ENCODE results near the gene TLX1. TPM values are rescaled to one million over a fixed set of nuclear protein-coding genes. Genes with fewer than 3 reads are reported as not detected.

The TLX1 gene
- total RNA-seq, 1 donor from 2014 or later, result not detected

DNA sequence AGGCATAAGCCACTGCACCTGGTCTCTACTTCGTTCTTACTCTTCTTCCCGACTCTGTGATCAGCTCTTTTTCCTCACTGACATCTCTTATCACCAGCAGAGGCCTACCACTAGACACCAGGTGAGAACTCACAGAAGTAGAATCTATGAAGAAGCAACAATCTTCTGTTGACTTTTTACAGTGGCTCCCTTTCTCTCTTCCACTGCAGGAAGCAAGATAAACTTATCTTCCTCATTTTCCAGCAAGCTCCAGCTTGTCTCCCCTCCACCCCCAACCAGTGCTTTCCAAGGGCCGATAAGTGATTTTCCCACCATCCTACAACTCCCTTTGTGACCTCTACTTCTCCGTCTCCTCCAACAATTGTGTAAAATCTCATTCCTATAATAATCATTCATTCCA is 45.5 kb downstream of the TLX1 start:
- Histone ChIP-seq H3K36me3 (no peaks in the 10 kb centered on the region), H3K4me1 (no peaks in the 10 kb centered on the region), H3K27ac (no peak overlapping the region), H3K27me3 (peaks cover 33% of the 10 kb centered on the region), H3K9me3 (peaks cover 13% of the 10 kb centered on the region), H3K4me3 (no peak overlapping the region)
- ATAC-seq (no peak), DNase-seq (no peak)
- intact Hi-C loops (cut with DNase I), result no loop called here
- TF ChIP-seq, protein P1, sequence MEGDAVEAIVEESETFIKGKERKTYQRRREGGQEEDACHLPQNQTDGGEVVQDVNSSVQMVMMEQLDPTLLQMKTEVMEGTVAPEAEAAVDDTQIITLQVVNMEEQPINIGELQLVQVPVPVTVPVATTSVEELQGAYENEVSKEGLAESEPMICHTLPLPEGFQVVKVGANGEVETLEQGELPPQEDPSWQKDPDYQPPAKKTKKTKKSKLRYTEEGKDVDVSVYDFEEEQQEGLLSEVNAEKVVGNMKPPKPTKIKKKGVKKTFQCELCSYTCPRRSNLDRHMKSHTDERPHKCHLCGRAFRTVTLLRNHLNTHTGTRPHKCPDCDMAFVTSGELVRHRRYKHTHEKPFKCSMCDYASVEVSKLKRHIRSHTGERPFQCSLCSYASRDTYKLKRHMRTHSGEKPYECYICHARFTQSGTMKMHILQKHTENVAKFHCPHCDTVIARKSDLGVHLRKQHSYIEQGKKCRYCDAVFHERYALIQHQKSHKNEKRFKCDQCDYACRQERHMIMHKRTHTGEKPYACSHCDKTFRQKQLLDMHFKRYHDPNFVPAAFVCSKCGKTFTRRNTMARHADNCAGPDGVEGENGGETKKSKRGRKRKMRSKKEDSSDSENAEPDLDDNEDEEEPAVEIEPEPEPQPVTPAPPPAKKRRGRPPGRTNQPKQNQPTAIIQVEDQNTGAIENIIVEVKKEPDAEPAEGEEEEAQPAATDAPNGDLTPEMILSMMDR (IDR thresholded peaks at IDR 0.05), result no peak

DNA sequence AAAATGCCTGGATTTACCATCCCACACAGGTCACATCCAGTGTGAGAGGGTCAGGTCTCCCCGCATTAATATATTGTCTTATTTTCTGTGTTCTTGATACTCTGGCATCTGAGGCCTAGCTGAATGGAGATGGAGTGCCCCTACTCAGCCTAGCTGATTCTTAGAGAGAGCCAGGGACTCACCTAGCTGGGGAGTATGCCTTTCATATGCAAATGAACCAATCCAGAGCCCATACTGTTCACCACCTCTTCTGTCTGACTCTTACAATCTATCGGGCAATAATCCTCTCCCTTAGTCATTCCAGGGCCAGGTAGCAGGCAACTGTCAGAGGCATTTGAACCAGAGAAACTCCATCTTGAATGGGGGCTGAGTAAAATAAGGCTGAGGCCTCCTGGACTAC is 51.8 kb downstream of the TLX1 start:
- DNase-seq (no peak), ATAC-seq (no peak)
- intact Hi-C loops (cut with DNase I), result no loop called here
- H3K36me3 ChIP-seq, result no peaks in the 10 kb centered on the region
- no peak overlapping the region for H3K27ac ChIP-seq
- no peaks in the 10 kb centered on the region for H3K4me1 ChIP-seq
- TF ChIP-seq, protein P1 (IDR thresholded peaks at IDR 0.05), result no peak
- no peak overlapping the region for H3K4me3 ChIP-seq
- no peaks in the 10 kb centered on the region for H3K9me3 ChIP-seq
- H3K27me3 ChIP-seq, result peaks cover 10% of the 10 kb centered on the region

DNA sequence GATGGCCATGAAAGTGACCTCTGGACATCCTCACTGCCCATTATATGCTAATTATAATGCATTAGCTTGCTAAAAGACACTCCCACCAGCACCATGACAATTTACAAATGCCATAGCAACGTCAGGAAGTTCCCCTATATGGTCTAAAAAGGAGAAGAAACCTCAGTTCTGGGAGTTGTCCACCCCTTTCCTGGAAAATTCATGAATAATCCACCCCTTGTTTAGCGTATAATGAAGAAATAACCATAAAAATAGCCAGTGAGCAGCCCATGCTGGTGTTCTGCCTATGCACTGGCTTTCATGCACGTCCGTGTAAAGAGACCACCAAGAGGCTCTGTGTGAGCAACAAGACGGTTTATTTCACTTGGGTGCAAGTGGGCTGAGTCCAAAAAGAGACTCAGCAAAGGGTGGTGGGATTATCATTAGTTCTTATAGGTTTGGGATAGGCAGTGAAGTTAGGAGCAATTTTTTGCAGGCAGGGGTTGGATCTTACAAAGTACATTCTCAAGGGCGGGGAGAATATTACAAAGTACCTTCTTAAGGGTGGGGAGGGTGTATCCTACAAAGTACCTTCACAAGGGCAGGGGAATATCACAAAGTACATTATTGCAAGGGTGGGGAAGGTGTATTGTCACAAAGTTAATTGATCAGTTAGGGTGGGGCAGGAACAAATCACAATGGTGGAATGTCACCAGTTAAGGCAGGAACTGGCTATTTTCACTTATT is 52.5 kb downstream of the TLX1 start:
- TF ChIP-seq, protein P1 (IDR thresholded peaks at IDR 0.05), result no peak
- DNase-seq (no peak), ATAC-seq (no peak)
- intact Hi-C loops (cut with DNase I), result no loop called here
- Histone ChIP-seq H3K4me3 (no peak overlapping the region), H3K36me3 (no peaks in the 10 kb centered on the region), H3K27me3 (peaks cover 10% of the 10 kb centered on the region), H3K4me1 (no peaks in the 10 kb centered on the region), H3K9me3 (no peaks in the 10 kb centered on the region), H3K27ac (no peak overlapping the region)

Other genes starting within 250 kb of the TLX1 start
- 32.9 TPM for gene SLF2, start 218.3 kb upstream of the TLX1 start, total RNA-seq
- 6.7 TPM for gene SEMA4G, start 161.8 kb upstream of the TLX1 start, total RNA-seq
- 60.5 TPM for gene MRPL43, start 143.8 kb upstream of the TLX1 start, total RNA-seq
- 6.5 TPM for gene TWNK, start 143.8 kb upstream of the TLX1 start, total RNA-seq
- gene LZTS2, start 131.5 kb upstream of the TLX1 start, total RNA-seq, result 50.0 TPM
- gene PDZD7, start 100.2 kb upstream of the TLX1 start, total RNA-seq, result 1.6 TPM
- 49.2 TPM for gene SFXN3, start 100.1 kb upstream of the TLX1 start, total RNA-seq
- gene KAZALD1, start 69.3 kb upstream of the TLX1 start, total RNA-seq, result 8.4 TPM
- not detected for gene LBX1, start 98.2 kb downstream of the TLX1 start, total RNA-seq
- gene BTRC, start 222.9 kb downstream of the TLX1 start, total RNA-seq, result 18.2 TPM

All from upper lobe of right lung (tissue), 1 donor.